ENCODE data around the gene OR2H2.
A peak's percentile ranks its signal among the peaks of the same experiment; 100 is the strongest.

The OR2H2 gene

DNA sequence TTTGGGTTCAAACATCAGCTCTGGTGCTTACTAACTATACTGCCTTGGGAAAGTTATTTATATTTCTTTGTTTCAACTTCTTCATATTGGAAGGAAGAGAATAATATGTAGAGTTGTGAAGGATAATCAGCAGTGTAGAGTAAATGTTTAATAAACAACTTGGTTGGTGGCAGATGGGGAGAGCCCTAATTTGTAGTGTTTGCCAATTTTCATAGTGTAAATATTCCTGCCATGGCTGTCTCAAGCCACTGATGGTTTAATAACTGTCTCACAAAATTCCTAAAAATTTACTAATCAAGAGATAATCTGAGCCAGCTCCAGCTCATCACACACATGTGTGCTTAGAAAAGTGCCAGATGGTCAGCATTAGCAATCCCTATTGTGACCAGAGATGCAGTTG is at the start of gene OR2H2:
Gene OR2H2 (plus strand): TSS at position 301 of the 400 bp plus-strand sequence. CDS start 2,824 bp downstream, outside the sequence.
- DNase-seq (ENCODE audit: low spot score) = no peak

GRCh38 chr6:29537714-29538403 is 47.1 kb upstream of the OR2H2 start:
- no peak for DNase-seq (ENCODE audit: low spot score)

DNA sequence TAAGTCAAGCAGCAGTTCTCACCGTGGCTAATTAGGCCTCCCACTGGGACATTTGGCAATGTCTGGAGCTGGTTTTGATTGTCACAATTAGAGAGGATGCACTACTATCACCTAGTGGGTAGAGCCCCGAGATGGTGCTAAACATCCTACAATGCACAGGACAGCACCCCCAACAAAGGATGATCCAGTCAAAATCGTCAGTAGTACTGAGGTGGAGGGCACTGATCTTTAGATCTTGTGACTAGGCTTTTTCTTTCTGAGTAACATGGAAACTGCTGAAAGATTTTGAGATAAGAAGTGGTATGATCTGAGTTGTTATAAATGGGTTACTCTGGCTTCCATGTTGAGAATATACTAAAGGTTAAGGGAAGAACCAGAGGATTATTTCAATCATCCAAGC is 37.3 kb upstream of the OR2H2 start:
- DNase-seq (ENCODE audit: low spot score) = no peak

- DNase-seq (ENCODE audit: low spot score) = peak; percentile 49
Observed at GRCh38 chr6:29552512-29553051, 32.3 kb upstream of the OR2H2 start.

GRCh38 chr6:29553268-29554057 is 31.5 kb upstream of the OR2H2 start:
- no peak for DNase-seq (ENCODE audit: low spot score)

DNA sequence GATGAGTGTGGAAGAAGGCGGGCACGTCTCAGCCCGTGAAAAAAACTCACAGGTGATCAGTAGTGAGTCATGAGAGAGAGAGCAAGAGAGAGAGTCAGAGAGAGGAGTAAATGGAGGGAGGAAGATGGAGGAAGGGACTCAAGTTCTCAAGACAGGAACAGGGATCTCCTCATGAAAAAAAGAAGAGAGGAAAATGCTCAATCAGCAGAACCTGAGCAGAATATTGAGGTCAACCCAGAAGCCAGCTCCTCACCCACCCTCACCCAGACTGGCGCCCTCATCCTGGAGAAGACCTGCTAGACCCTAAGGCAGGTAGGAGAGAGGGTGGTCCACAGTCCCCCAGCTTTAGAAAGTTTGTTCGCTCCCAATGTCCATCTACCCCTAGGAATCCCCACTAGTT is 30.2 kb upstream of the OR2H2 start:
- DNase-seq (ENCODE audit: low spot score) = no peak

DNA sequence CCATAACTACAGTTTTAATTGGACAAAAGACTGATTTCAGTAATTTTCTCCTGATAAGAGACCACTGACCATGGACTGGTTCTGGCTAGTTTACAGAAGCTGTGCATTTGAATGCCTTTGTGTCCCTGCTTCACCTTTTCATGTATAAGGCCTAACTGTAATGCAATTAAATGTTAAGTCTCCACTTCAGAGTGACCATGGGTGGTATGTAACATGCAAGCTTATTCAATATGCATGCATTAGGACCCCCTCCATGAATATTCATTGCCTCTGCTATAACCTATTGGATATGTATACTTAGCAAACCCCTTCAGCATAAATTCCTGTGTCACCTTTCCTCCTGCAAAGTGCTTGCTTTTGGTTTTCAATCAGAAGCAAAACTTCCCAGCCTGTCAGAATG is 27.6 kb upstream of the OR2H2 start:
- no peak for DNase-seq (ENCODE audit: low spot score)

- no peak for DNase-seq (ENCODE audit: low spot score)
Observed at GRCh38 chr6:29558439-29559079, 26.4 kb upstream of the OR2H2 start.

- no peak for DNase-seq (ENCODE audit: low spot score)
Observed at GRCh38 chr6:29559524-29560287, 25.2 kb upstream of the OR2H2 start, which contains the start of gene UBD. TSS of gene UBD (minus strand) at chr6:29559732. CDS start at chr6:29559701, 31 bp downstream.

DNA sequence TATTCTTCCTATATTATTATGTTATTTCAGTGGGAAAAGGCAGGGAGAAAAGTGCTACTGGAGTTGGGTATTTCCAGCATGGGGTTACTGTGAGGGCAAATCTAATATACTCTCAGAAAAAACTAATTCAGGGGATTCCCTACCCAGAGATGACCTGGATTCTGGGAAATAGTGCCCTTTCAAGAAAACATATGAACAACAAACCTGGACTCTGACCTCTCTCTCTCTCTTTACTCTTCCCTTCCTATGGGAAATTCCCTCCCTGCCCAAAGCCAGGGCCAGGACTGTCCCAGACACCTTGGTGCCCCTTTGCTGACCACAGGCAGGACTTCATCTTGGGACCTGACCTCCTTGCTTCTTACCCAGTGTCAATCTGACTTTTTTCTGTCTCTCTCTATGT is 23.8 kb upstream of the OR2H2 start:
- DNase-seq (ENCODE audit: low spot score) = no peak

DNA sequence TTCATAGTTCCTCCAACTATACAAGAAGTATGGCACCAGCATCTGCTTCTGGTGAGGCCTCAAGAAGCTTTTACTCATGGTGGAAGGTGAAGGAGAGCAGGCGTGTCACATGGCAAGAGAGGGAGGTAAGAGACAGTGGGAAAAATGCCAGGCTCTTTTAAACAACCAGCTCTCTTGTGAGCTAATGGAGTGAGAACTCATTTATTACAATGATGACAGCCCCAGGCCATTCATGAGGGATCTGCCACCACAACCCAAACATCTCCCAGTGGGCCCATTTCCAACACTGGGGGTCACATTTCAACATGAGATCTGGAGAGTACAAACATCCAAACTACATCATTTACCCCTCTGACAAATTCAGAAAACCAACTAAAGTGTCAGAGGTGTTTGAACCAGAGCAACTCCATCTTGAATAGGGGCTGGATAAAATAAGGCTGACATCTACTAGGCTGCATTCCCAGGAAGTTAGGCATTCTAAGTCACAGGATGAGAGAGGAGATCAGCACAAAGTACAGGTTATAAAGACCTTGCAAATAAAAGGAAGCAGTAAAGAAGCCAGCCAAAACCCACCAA is 23.2 kb upstream of the OR2H2 start:
- DNase-seq (ENCODE audit: low spot score) = no peak

DNA sequence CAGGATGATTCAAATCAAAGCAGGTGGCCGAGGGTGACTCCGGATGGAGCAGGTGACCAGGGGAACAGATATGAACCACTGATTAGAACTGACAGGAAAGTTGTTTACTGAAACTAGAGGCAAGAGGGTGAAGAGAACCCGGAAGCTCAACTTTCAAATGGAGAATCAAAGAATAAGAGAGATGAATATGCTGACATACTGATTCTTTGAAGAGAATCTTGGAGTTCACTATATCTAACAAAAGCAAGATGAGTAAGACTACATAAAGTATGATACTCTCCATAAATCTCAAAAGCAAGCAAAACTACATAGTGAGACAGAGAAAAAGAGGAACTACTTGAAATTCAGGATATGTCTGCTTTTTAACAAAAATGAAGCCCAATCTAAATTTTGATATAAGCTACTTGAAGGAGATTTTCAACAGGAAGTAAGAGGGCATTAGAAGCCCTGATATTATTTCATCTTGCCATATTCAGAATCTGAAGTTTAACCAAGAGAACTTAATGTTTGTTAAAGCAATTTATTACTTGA is 21.4 kb upstream of the OR2H2 start:
- DNase-seq (ENCODE audit: low spot score) = no peak

DNA sequence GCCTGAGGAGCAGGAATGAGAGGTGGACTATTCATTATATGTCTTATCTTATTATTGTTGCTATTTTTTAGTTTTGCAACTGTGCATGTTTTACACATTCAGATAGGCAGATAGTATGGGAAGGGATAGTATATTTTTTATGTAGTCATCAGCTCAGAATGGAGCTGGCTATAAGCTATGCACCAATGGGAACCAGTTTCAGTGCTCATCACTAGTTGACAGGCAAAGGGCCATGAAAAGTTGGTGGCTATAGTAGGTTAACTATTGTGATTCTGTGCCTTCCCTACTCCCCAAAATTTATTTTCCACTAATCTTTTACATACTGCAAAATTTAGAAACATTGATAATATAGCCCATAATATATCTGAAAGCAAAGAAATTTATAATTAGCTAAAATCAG is 20.0 kb upstream of the OR2H2 start:
- no peak for DNase-seq (ENCODE audit: low spot score)

GRCh38 chr6:29566856-29567255 is 18.1 kb upstream of the OR2H2 start:
- no peak for DNase-seq (ENCODE audit: low spot score)

DNA sequence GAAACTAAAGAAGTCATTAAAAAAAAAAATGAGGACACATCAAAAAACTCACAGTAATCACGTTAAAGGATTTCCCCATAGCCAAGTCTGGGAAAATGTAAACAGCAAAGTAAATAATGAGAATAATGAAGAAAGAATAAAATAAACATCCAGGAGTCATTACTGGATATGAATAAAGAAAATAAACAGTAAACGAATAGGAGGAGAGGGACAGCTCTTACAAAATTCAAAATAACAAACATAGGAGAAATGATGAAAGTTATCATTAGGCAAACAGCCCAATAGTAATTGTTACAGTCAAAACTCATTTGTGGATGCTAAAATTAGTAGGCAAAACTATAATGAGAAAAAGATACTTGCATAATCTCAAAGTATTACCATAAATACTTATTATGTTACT is 17.4 kb upstream of the OR2H2 start:
- no peak for DNase-seq (ENCODE audit: low spot score)

- DNase-seq (ENCODE audit: low spot score) = no peak
Observed at GRCh38 chr6:29567991-29568390, 16.9 kb upstream of the OR2H2 start.

GRCh38 chr6:29576056-29576455 is 8.9 kb upstream of the OR2H2 start:
- no peak for DNase-seq (ENCODE audit: low spot score)

GRCh38 chr6:29577544-29577943 is 7.4 kb upstream of the OR2H2 start:
- no peak for DNase-seq (ENCODE audit: low spot score)

DNA sequence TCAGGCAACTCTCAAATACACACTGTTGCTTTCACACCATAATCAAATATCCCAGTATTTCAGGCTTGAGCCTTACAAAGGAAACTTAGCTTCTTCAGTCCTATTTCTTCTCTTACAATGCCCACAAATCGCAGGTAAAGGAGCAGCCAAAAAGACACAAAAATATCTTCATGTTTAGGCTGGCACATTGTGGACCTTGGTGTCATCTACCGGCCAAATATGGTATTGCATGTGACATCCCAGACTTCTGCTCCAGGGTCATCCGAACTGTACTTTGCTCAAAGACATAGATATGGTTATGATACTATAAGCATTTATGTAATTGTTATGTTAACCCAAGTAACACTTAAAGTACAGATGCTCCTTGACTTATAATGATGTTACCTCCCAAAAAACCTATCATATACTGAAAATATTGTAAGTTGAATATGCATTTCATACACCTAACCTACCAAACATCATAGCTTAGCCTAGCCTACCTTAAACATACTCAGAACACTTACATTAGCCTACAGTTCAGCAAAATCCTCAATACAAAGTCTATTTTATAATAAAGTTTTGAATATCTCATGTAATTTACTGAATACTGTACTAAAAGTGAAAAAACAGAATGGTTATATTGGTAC is 4.6 kb downstream of the OR2H2 start:
- peak; percentile 69 for DNase-seq (ENCODE audit: low spot score)

DNA sequence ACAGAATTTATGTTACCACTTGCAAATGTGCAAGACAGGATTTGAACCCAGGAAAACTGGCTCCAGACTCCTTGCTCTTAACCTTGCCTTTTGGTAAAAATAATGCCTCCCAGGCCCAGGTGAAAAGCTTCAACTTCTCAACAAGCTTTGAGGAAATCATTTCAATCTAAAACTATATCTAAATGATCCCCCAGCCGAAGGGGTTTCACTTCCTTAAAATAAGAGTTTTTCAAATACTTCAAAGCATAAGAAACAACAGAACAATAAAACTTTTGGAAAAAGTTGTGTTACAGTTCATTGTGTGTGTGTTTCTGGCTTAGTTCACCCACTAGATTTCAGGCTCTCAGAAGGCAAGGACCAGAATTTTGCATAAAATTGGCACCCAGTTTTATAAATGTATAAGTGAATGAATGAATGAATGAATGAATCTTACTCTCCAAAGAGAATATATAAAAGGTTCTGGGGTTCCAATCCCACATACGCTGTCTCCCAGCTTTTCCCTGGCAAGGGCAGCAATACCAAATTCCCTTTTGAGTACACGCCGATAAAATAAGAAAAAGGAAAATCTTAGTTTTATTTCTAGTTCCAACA is 5.4 kb downstream of the OR2H2 start:
- DNase-seq (ENCODE audit: low spot score) = no peak
